ENCODE measurements around the gene ACY1.

ACY1 gene

DNA sequence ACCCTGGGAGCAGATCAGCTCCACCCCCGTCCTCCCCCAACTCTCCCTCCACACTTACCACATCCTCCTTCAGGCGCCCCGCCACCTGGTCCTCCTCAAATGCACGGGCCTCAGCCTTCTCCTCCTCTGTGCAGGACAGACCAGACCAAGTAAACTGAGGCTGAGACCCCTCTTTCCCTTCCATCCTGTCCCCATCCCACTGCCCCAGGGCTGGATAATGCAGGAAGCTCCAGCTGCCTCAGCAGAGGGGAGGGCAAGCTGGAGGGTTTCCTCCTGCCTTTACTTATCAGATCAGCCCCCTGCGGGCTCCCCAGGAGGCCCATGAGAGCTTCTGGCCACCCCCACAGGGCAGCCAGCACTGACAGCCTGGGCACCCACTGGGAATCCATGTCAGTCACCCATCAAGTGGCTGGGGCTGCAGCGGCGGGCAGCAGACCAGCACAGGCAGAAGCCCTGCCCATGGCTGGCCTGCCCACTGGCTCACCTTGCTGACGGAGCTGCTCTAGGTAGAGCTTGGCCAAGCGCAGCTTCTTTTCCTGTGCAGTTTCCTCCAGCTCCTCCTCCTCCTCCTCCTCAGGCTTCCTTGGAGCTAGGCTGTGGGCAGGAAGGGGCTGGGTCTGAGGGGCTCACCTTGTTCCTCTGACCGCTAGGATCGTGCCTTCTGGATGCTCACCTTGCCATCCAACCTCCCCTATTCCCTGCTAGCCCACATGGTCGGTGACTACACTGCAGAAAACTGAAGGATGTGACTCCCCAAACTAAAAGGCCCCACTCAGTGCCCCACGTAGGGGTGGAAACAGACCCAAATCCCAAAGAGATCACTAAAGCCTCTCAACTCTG, 45.5 kb upstream of the ACY1 start:
- H3K27ac ChIP-seq = no peak overlapping the region
- TF ChIP-seq CTCF (IDR thresholded peaks at IDR 0.05) (no peak), ZFX (IDR thresholded peaks at IDR 0.05; ENCODE audit: borderline replicate concordance) (no peak)

GRCh38 chr3:51938780-51939425, 44.4 kb upstream of the ACY1 start:
- TF ChIP-seq ZFX (IDR thresholded peaks at IDR 0.05; ENCODE audit: borderline replicate concordance) (no peak), CTCF (IDR thresholded peaks at IDR 0.05) (no peak)
- H3K27ac ChIP-seq = no peak overlapping the region

DNA sequence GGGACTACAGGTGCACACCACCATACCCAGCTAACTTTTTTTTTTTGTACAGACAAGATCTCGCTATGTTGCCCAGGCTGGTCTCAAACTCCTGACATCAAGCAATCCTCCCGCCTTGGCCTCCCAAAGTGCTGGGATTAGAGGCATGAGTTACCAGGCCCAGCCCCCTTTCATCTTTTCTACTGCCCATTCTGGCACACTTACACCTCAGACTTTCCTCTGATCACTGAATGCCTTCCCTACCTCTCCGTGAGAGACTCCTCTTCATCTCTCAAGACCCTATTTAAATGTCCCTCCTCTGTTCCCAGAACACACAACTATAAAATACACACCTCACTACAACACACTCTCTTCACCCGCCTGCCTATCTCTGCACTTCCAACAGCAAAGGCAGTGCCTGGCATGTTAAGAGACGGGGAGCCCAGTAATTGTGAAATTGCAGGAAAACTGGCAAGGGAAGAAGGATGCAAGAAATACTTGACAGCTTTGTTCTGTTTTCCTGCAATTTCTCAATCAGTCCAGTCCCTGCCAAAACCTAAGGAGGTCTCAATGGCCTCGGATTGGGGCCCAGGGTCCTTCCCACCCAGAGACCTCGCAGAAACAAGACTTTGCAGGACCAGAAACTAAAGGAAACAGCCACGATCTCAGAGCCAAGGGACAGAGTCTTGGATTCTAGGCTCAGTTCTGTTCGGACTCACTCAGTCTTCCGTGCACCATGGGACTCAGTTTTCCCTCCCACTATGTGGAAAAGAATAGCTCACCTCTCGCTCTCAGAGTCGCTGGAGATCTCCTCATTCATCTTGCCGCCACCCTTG, 42.5 kb upstream of the ACY1 start:
- peak overlapping the region; percentile 70 for H3K27ac ChIP-seq
- TF ChIP-seq ZFX (IDR thresholded peaks at IDR 0.05; ENCODE audit: borderline replicate concordance) (no peak), CTCF (IDR thresholded peaks at IDR 0.05) (no peak)

DNA sequence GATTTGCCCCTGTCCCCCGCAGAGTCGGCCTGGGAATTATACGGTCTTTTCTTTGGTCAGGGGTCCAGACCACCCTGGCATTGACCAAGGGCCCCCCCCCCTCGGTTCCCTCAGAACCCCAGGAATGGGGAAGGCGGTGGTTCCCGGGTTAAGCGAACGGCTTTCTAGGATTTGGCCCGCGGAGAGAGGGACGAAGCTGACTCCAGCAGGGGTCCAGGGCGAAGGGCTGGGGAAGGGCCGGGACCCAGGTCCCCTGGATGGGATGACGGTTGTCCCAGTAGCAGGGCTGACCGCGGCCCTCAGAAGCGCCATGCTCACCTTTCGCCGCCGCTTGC, 41.9 kb upstream of the ACY1 start:
- peak overlapping the region; percentile 70 for H3K27ac ChIP-seq
- TF ChIP-seq ZFX (IDR thresholded peaks at IDR 0.05; ENCODE audit: borderline replicate concordance) (no peak), CTCF (IDR thresholded peaks at IDR 0.05) (no peak)

DNA sequence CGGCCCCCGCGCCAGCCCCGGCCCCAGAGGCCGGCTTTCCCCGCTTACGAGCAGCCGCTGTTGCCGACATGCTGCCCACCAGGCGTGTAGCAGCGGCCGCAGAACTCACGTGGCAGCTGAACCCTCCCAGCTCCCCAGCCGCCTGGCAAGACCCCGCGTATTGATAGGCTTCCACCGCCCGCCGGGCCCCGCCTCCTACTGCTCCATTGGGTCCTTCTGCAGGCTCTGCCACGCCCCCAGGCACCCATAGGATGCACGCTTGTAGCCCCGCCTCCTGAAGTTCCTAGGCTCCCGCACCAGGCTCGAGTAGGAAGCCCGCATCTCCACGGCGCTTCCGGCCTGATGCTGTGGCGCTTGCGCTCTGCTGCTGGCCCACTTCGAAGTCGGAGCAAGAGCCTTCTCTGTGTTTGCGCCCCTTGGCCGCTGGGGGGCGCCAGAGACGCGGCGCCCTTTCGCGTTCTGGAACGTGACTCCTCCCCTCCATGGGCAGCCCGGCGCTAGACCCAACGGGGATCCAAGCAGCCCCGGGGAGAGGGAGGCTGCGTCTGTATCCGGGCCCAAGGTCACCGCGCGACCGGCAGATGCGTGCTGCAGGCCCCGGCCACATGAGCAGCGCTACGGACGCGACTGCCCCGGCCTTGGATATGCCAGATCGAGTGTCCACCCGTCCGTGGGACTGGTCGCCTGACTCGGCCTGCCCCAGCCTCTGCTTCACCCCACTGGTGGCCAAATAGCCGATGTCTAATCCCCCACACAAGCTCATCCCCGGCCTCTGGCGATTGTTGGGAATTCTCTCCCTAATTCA, 41.3 kb upstream of the ACY1 start, which contains the start of the genes PARP3 and RRP9:
Gene PARP3 (plus strand): TSS at position 566 of the 805 bp plus-strand sequence. CDS start 993 bp downstream, outside the sequence.
Gene RRP9 (minus strand): TSS at position 107 of the 805 bp plus-strand sequence. CDS start 37 bp downstream, at position 70.
- peak within 1 kb of the TSS; percentile 70 for H3K27ac ChIP-seq

More for the DNA sequence above, 41.3 kb upstream of the ACY1 start, which contains the start of the genes PARP3 and RRP9:
- TF ChIP-seq CTCF (IDR thresholded peaks at IDR 0.05) (peak; percentile 99), ZFX (IDR thresholded peaks at IDR 0.05; ENCODE audit: borderline replicate concordance) (no peak)

Measured in 22Rv1 (cell line).